Progenitor cell of endocrine pancreas (in vitro differentiated cells): ENCODE results near the gene HS6ST3. TPM values are rescaled to one million over a fixed set of nuclear protein-coding genes. Genes with fewer than 3 reads are reported as not detected.

ENCODE experiments used
- DNase-seq: peaks from one replicate; pipeline ENCODE4 v3.0.0; 2021; ENCODE audit warnings: low spot score; ENCODE audit not compliant: unreplicated experiment
- H3K27ac Mint-ChIP-seq: 2 replicates; pipeline ENCODE4 v1.8.0; 2021; ENCODE audit warnings: mild to moderate bottlenecking, moderate library complexity, mixed read lengths
- H3K27me3 Mint-ChIP-seq: 2 replicates; pipeline ENCODE4 v1.8.0; 2021; ENCODE audit warnings: mixed read lengths
- H3K36me3 Mint-ChIP-seq: 2 replicates; pipeline ENCODE4 v1.8.0; 2022; ENCODE audit warnings: mixed read lengths; ENCODE audit not compliant: insufficient read depth
- H3K4me1 Mint-ChIP-seq: 2 replicates; pipeline ENCODE4 v1.8.0; 2021; ENCODE audit warnings: low read depth, mixed read lengths
- H3K4me3 Mint-ChIP-seq: 2 replicates; pipeline ENCODE4 v1.8.0; 2021; ENCODE audit warnings: low read depth, mild to moderate bottlenecking, moderate library complexity, mixed read lengths
- H3K9me3 Mint-ChIP-seq: 2 replicates; pipeline ENCODE4 v1.8.0; 2021; ENCODE audit warnings: low read depth, mixed read lengths
- CTCF ChIP-seq: fragments of 200-600 bp; sonication (generic); IDR thresholded peaks from one replicate; pipeline ENCODE4 v1.5.0; 2021; ENCODE audit warnings: antibody characterized with exemption, mild to moderate bottlenecking; ENCODE audit not compliant: unreplicated experiment
- total RNA-seq: library from RNA; stranded (reverse); gene quantifications from 2 replicates; pipeline ENCODE4 v1.2.1, GENCODE V29; 2021

Gene HS6ST3
- total RNA-seq, 1 donor from 2014 or later, result 0.84 TPM

GRCh38 chr13:96821381-96821780, 731.5 kb downstream of the HS6ST3 start:
- H3K27me3 Mint-ChIP-seq, result peaks cover 23% of the 10 kb centered on the region
- H3K4me1 Mint-ChIP-seq, result peaks cover 14% of the 10 kb centered on the region
- H3K36me3 Mint-ChIP-seq, result no peaks in the 10 kb centered on the region
- H3K27ac Mint-ChIP-seq, result no peak overlapping the region
- DNase-seq, result no peak
- H3K9me3 Mint-ChIP-seq, result no peaks in the 10 kb centered on the region
- no peak for TF ChIP-seq CTCF
- H3K4me3 Mint-ChIP-seq, result no peak overlapping the region

DNA sequence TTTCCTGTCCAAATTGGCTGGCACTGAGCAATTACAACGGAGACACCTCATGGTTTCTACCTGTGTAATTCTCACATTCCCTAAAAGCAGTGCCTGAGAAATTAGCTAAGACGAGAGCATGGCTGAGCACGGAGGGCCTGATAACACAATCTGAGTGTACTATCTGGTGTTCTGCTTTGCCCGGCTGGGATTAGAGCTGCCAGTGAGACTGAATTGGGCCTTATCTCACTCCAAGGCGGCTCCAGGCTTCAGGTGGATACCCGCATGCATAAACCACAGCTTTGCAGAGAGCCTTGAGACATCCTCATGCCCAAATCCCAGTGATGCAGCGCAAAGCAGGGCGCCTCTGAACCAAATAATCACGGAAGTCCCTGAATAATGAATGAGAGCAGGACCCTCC, 732.1 kb downstream of the HS6ST3 start:
- peaks cover 23% of the 10 kb centered on the region for H3K27me3 Mint-ChIP-seq
- H3K36me3 Mint-ChIP-seq, result no peaks in the 10 kb centered on the region
- TF ChIP-seq CTCF, result no peak
- H3K27ac Mint-ChIP-seq, result no peak overlapping the region
- no peak for DNase-seq
- H3K4me1 Mint-ChIP-seq, result peaks cover 12% of the 10 kb centered on the region
- H3K9me3 Mint-ChIP-seq, result no peaks in the 10 kb centered on the region
- H3K4me3 Mint-ChIP-seq, result no peak overlapping the region

DNA sequence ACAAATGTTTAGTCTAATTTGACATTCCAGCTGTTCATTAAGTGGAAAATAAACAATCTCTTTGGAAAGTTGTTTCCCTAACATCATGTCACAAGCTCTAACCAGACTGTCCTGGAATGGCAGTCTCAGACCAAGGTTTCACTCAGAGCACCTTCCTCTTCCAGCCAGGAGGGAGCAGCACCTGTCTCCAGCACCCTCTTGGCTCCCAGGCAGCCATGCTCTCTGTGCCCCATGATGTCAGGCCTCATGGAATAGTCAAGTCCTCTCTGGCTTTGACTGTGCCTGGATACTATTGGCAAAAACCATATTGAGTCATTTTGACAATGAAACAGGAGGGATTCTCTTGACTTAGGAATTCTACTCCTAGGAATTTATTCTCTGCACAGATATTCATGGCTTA, 733.0 kb downstream of the HS6ST3 start:
- Mint-ChIP-seq H3K27me3 (peaks cover 23% of the 10 kb centered on the region), H3K36me3 (no peaks in the 10 kb centered on the region), H3K4me1 (peaks cover 6% of the 10 kb centered on the region), H3K27ac (no peak overlapping the region), H3K4me3 (no peak overlapping the region), H3K9me3 (no peaks in the 10 kb centered on the region)
- no peak for DNase-seq
- peak; percentile 54 for TF ChIP-seq CTCF

DNA sequence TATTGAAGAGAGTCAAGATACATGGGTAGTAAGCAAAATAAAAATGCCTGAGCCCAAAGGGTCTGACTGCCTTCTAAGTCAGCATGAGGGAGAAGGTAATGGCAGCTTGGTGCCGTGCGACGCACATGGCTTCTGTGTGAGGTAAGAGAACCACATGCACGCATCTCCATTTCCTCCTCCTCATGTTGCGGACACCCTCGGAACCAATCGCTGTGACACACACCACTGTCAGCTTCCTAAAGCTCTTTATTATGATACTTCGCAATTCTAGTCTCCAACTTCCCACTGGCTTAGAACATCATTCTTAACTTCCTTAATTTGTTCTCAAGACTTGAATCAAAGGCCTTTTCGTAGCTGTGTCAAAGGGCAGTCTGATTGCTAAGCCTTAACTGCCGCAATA, 734.2 kb downstream of the HS6ST3 start:
- no peak for DNase-seq
- Mint-ChIP-seq H3K27me3 (peaks cover 23% of the 10 kb centered on the region), H3K9me3 (no peaks in the 10 kb centered on the region), H3K4me1 (no peaks in the 10 kb centered on the region), H3K4me3 (no peak overlapping the region), H3K36me3 (no peaks in the 10 kb centered on the region), H3K27ac (no peak overlapping the region)
- TF ChIP-seq CTCF, result no peak

GRCh38 chr13:96825653-96826052, 735.7 kb downstream of the HS6ST3 start:
- no peak overlapping the region for H3K4me3 Mint-ChIP-seq
- no peaks in the 10 kb centered on the region for H3K4me1 Mint-ChIP-seq
- no peak overlapping the region for H3K27ac Mint-ChIP-seq
- DNase-seq, result no peak
- H3K9me3 Mint-ChIP-seq, result no peaks in the 10 kb centered on the region
- peaks cover 23% of the 10 kb centered on the region for H3K27me3 Mint-ChIP-seq
- TF ChIP-seq CTCF, result no peak
- no peaks in the 10 kb centered on the region for H3K36me3 Mint-ChIP-seq
